PC-3 (cell line): ENCODE data around the gene NT5DC1. TPM values are rescaled to one million over a fixed set of nuclear protein-coding genes. Genes with fewer than 3 reads are reported as not detected.

Source experiments
- ATAC-seq: fragments of 200-7000 bp; cut with Tn5 transposase; 2 replicates; pipeline ENCODE4 v1.9.1; 2020; ENCODE audit warnings: mild to moderate bottlenecking, moderate library complexity
- BruUV-seq: library from RNA; stranded (reverse); fragments of 400-500 nt; replicated peaks from 2 replicates; lab custom pipeline; 2021; lab: Mats Ljungman, UMichigan
- CTCF ChIA-PET: fragments of 300-600 bp; sonication (Branson Sonifier 250); formaldehyde crosslinking; loops from one replicate; lab custom pipeline; 2022; ENCODE audit warnings: antibody characterized with exemption; lab: Charles Lee
- POLR2A ChIA-PET: fragments of 300-600 bp; sonication (Branson Sonifier 250); formaldehyde crosslinking; loops from one replicate; lab custom pipeline; 2022; ENCODE audit warnings: antibody characterized with exemption; ENCODE audit not compliant: unreplicated experiment; lab: Charles Lee
- DNase-seq: peaks from one replicate; pipeline ENCODE4 v3.0.0-alpha.2; 2015
- H2AFZ ChIP-seq: fragments of 300-600 bp; sonication (generic); 2 replicates; pipeline ENCODE4 v1.6.0; 2016; ENCODE audit warnings: antibody characterized with exemption, low read length
- H3F3A ChIP-seq: fragments of 300-600 bp; sonication (generic); one replicate; pipeline ENCODE4 v1.6.0; 2017; ENCODE audit warnings: antibody characterized with exemption, low read length, control low read depth, mild to moderate bottlenecking; ENCODE audit not compliant: unreplicated experiment
- H3K27ac ChIP-seq: fragments of 300-600 bp; sonication (generic); 2 replicates; pipeline ENCODE4 v1.5.1; 2016; ENCODE audit warnings: mild to moderate bottlenecking, low read length
- H3K27me3 ChIP-seq: fragments of 300-600 bp; sonication (generic); 2 replicates; pipeline ENCODE4 v1.6.1; 2016; ENCODE audit warnings: low read length, mixed read lengths
- H3K36me3 ChIP-seq: fragments of 300-600 bp; sonication (generic); 2 replicates; pipeline ENCODE4 v1.6.1; 2016; ENCODE audit warnings: low read depth, mixed run types, low read length, mixed read lengths
- H3K4me1 ChIP-seq: fragments of 300-600 bp; sonication (generic); 2 replicates; pipeline ENCODE4 v1.5.1; 2016; ENCODE audit warnings: low read length; ENCODE audit not compliant: insufficient read depth
- H3K4me2 ChIP-seq: fragments of 300-600 bp; sonication (generic); 2 replicates; pipeline ENCODE4 v1.6.0; 2016; ENCODE audit warnings: low read length
- H3K4me3 ChIP-seq: fragments of 300-600 bp; sonication (generic); 2 replicates; pipeline ENCODE4 v1.5.1; 2016; ENCODE audit warnings: mild to moderate bottlenecking, low read length, mixed read lengths
- H3K79me2 ChIP-seq: fragments of 300-600 bp; sonication (generic); 2 replicates; pipeline ENCODE4 v1.6.1; 2017; ENCODE audit warnings: low read length, mixed read lengths
- H3K9ac ChIP-seq: fragments of 300-600 bp; sonication (generic); 2 replicates; pipeline ENCODE4 v1.6.0; 2016; ENCODE audit warnings: mild to moderate bottlenecking, low read length
- H3K9me2 ChIP-seq: fragments of 300-600 bp; sonication (generic); replicated peaks from 2 replicates; pipeline ENCODE4 v1.6.1; 2016; ENCODE audit warnings: mixed run types, low read length, mixed read lengths
- H3K9me3 ChIP-seq: fragments of 300-600 bp; sonication (generic); 2 replicates; pipeline ENCODE4 v1.6.1; 2016; ENCODE audit warnings: low read length, mixed read lengths
- H4K20me1 ChIP-seq: fragments of 300-600 bp; sonication (generic); 2 replicates; pipeline ENCODE4 v1.6.1; 2016; ENCODE audit warnings: low read length, mixed read lengths
- EZH2 ChIP-seq: fragments of 300-600 bp; sonication (generic); IDR thresholded peaks from one replicate; pipeline ENCODE4 v1.6.1; 2017; ENCODE audit warnings: antibody characterized with exemption, mild to moderate bottlenecking, low read length; ENCODE audit not compliant: unreplicated experiment
- EZH2phosphoT487 ChIP-seq: fragments of 300-600 bp; sonication (generic); IDR thresholded peaks from 2 replicates; pipeline ENCODE4 v1.6.1; 2018; ENCODE audit warnings: mild to moderate bottlenecking, antibody characterized with exemption, low read length, borderline replicate concordance
- intact Hi-C: fragments of 100-400 bp; cut with micrococcal nuclease; formaldehyde crosslinking; loops from 2 replicates; pipeline ENCODE4 v1.9.0; 2023
- total RNA-seq: library from RNA; depleted of rRNA; stranded (reverse); fragments of >200 nt; gene quantifications from 2 replicates; pipeline ENCODE4 v1.2.3, GENCODE V29; 2014
- TF ChIP-seq, protein P1 (sequence below): fragments of 300-600 bp; sonication (generic); conservative IDR thresholded peaks from 2 replicates; pipeline ENCODE4 v1.5.1; 2017; ENCODE audit warnings: antibody characterized with exemption, low read depth, mild to moderate bottlenecking, low read length

The NT5DC1 gene
- total RNA-seq, 1 experiment from 2014 or later, result 11.3 TPM

DNA sequence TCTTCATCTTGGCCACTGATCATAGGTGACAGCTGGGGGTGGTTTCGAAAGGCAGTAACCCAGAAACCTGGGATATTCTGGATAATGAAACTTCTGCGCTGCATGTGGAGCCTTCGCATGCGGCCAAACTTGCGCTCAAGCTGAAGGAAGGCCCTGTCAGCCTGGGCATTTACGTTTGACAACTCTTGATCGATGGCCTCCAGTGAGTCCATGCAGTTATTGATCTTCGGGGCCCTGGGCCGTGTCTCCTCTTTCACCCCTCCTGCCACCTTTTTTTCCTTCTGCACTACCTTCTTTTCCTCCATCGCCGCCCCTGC is 152.5 kb downstream of the NT5DC1 start:
- ChIA-PET POLR2A (no interaction called here), CTCF (no interaction called here)
- TF ChIP-seq, protein P1, sequence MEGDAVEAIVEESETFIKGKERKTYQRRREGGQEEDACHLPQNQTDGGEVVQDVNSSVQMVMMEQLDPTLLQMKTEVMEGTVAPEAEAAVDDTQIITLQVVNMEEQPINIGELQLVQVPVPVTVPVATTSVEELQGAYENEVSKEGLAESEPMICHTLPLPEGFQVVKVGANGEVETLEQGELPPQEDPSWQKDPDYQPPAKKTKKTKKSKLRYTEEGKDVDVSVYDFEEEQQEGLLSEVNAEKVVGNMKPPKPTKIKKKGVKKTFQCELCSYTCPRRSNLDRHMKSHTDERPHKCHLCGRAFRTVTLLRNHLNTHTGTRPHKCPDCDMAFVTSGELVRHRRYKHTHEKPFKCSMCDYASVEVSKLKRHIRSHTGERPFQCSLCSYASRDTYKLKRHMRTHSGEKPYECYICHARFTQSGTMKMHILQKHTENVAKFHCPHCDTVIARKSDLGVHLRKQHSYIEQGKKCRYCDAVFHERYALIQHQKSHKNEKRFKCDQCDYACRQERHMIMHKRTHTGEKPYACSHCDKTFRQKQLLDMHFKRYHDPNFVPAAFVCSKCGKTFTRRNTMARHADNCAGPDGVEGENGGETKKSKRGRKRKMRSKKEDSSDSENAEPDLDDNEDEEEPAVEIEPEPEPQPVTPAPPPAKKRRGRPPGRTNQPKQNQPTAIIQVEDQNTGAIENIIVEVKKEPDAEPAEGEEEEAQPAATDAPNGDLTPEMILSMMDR, result no peak
- no peak for TF ChIP-seq EZH2phosphoT487
- no peak for TF ChIP-seq EZH2
- Histone ChIP-seq H3K79me2 (peaks cover 48% of the 10 kb centered on the region), H3K4me1 (peaks cover 28% of the 10 kb centered on the region), H4K20me1 (0 out of 2 replicates have a peak, but pooled peaks cover 4% of the 10 kb centered on the region), H3K36me3 (no peaks in the 10 kb centered on the region), H3K27ac (no peak overlapping the region), H3K9me2 (no peaks in the 10 kb centered on the region), H2AFZ (peak overlapping the region; percentile 93), H3K27me3 (no peaks in the 10 kb centered on the region), H3K9me3 (no peaks in the 10 kb centered on the region), H3K4me2 (peak overlapping the region; percentile 86), H3K9ac (peak overlapping the region; percentile 93), H3K4me3 (peak overlapping the region; percentile 97), H3F3A (no peaks in the 10 kb centered on the region)
- no TSS peak for BruUV-seq
- intact Hi-C loops, result no loop called here
- no peak for DNase-seq
- ATAC-seq, result no peak

DNA sequence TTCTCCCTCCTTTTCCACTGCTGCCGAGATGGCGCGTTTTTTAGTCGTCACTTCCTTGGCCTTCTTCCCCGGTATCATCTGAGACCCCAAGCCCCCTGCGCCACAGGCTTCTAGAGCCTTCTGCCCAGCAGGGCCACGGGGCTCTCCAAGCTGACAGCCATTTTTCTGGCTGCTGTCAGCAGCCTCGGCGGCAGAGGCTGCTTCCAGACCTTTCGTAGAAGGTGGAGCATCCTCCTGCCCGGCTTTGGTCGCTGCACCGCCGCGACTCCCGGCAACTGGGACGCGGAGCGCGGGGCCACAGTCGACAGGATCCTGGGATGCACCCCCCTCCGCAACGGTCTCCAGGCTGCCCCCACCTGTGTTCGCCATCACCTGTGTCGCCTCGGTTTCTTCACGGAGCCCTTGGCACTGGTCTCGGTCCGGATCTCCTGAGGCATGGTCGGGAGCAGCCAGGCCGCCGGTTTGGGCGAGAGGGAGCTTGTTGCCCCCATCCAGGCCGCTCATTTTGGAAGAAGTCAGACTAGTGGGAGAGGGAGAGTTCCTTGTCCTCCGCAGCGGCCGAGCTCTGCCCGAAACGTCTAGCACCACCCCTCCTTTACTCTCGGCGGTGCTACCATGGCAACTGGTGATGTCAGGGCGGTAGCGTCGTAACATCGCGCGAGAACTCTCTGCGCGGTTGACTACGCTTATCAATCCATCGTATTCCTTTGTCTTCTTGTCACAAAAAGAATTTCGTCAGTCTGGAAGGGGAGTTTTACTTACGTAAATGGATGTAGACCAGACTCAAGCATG is 153.0 kb downstream of the NT5DC1 start, which contains the start of gene TSPYL4:
TSPYL4 (minus strand) TSS at position 571 of the 792 bp plus-strand sequence; CDS start at position 504, 67 bp downstream.
- ATAC-seq, result peak; percentile 97
- Histone ChIP-seq H3K79me2 (peaks cover 48% of the 10 kb centered on the region), H2AFZ (peak within 1 kb of the TSS; percentile 93), H4K20me1 (0 out of 2 replicates have a peak, but pooled peaks cover 4% of the 10 kb centered on the region), H3K4me2 (peak within 1 kb of the TSS; percentile 86), H3K9me2 (no peaks in the 10 kb centered on the region), H3K9me3 (no peaks in the 10 kb centered on the region), H3K4me3 (peak within 1 kb of the TSS; percentile 97), H3K36me3 (no peaks in the 10 kb centered on the region), H3K27ac (peak within 1 kb of the TSS; percentile 35), H3K9ac (peak within 1 kb of the TSS; percentile 93), H3F3A (no peaks in the 10 kb centered on the region), H3K27me3 (no peaks in the 10 kb centered on the region), H3K4me1 (peaks cover 28% of the 10 kb centered on the region)
- ChIA-PET CTCF (no interaction called here), POLR2A (interaction anchor here (0.5 kb wide), 1 partner anchor 515 kb away, joined by 3 read pairs; no protein-coding TSS in a partner anchor)
- DNase-seq, result peak; percentile 92
- TF ChIP-seq EZH2 (no peak), EZH2phosphoT487 (no peak)
- TF ChIP-seq, protein P1, result no peak
- intact Hi-C loops, result no loop called here
- BruUV-seq, result TSS peak; percentile 53
